ENCODE measurements around the gene MYOF.

GRCh38 chr10:93416824-93417223 is 65.3 kb downstream of the MYOF start:
- TF ChIP-seq FOSL1 (IDR thresholded peaks at IDR 0.05; ENCODE audit: insufficient read depth, low read depth, low read length) (no peak), POLR2A (IDR thresholded peaks at IDR 0.05; ENCODE audit: control extremely low read depth in 1 of 2, low read depth in 2 of 2, low read length in 2 of 2) (no peak), CHD2 (IDR thresholded peaks at IDR 0.05; ENCODE audit: low read length) (no peak), POLR2AphosphoS5 (IDR thresholded peaks at IDR 0.05; ENCODE audit: low read depth, low read length) (no peak)
